G401 (cell line): ENCODE results near the gene NLRP1. TPM values are rescaled to one million over a fixed set of nuclear protein-coding genes. Genes with fewer than 3 reads are reported as not detected.
"Not testable (repeated sequence)": the region's sequence is repeated elsewhere in the genome, so short reads cannot be mapped to it uniquely, and the experiment has no call there.

Experiments
- DNase-seq: peaks from one replicate; pipeline ENCODE4 v3.0.0-alpha.2; 2015; ENCODE audit warnings: low spot score
- in situ Hi-C: cut with HindIII; loops from 2 replicates; pipeline ENCODE4 v1.10.0; 2016; ENCODE audit warnings: low sequenced_read_pairs, mixed read lengths
- total RNA-seq: library from RNA; depleted of rRNA; stranded (reverse); fragments of >200 nt; shearing (Covaris generic); gene quantifications from 2 replicates; pipeline ENCODE4 v1.2.3, GENCODE V29; 2014

The NLRP1 gene
- total RNA-seq, 1 experiment from 2014 or later: 20.4 TPM

- DNase-seq: no peak
- in situ Hi-C loops: no loop called here
Measured at GRCh38 chr17:5591966-5592365, 7.7 kb upstream of the NLRP1 start.

- DNase-seq: no peak
- in situ Hi-C loops: no loop called here
Measured at GRCh38 chr17:5588584-5588983, 4.3 kb upstream of the NLRP1 start.

- DNase-seq: peak; percentile 84
- in situ Hi-C loops: no loop called here
Measured at GRCh38 chr17:5587438-5588032, 3.2 kb upstream of the NLRP1 start.

GRCh38 chr17:5585836-5586521 is 1.7 kb upstream of the NLRP1 start:
- no peak for DNase-seq
- in situ Hi-C loops: no loop called here

GRCh38 chr17:5585287-5585794 is 1.0 kb upstream of the NLRP1 start:
- in situ Hi-C loops: no loop called here
- no peak for DNase-seq

- in situ Hi-C loops: no loop called here
- DNase-seq: no peak
Measured at GRCh38 chr17:5583426-5584382, 605 bp downstream of the NLRP1 start.

- no peak for DNase-seq
- in situ Hi-C loops: no loop called here
Measured at GRCh38 chr17:5582209-5583185, 1.8 kb downstream of the NLRP1 start.

GRCh38 chr17:5581655-5582054 is 2.7 kb downstream of the NLRP1 start:
- DNase-seq: no peak
- in situ Hi-C loops: no loop called here

GRCh38 chr17:5580969-5581368 is 3.3 kb downstream of the NLRP1 start:
- DNase-seq: no peak
- in situ Hi-C loops: no loop called here

- in situ Hi-C loops: no loop called here
- no peak for DNase-seq
Measured at GRCh38 chr17:5580367-5580766, 3.9 kb downstream of the NLRP1 start.

GRCh38 chr17:5578768-5579167 is 5.5 kb downstream of the NLRP1 start:
- in situ Hi-C loops, DNase-seq: not testable (repeated sequence)

GRCh38 chr17:5573017-5573416 is 11.3 kb downstream of the NLRP1 start:
- in situ Hi-C loops, DNase-seq: not testable (repeated sequence)

- DNase-seq: no peak
- in situ Hi-C loops: no loop called here
Measured at GRCh38 chr17:5571281-5571680, 13.0 kb downstream of the NLRP1 start.

GRCh38 chr17:5565808-5566207 is 18.5 kb downstream of the NLRP1 start:
- in situ Hi-C loops: no loop called here
- DNase-seq: no peak

- in situ Hi-C loops: no loop called here
- no peak for DNase-seq
Measured at GRCh38 chr17:5563456-5563855, 20.9 kb downstream of the NLRP1 start.

- in situ Hi-C loops: no loop called here
- DNase-seq: no peak
Measured at GRCh38 chr17:5562661-5563360, 21.5 kb downstream of the NLRP1 start.

- DNase-seq: no peak
- in situ Hi-C loops: no loop called here
Measured at GRCh38 chr17:5561736-5562571, 22.4 kb downstream of the NLRP1 start.
